Fibroblast of skin of back (primary cell): ENCODE measurements around the gene PXDN.
"Not testable (repeated sequence)": the region's sequence is repeated elsewhere in the genome, so short reads cannot be mapped to it uniquely, and the experiment has no call there.

Experiments
- DNase-seq: peaks from one replicate; pipeline ENCODE4 v3.0.0-alpha.2; 2013

Gene PXDN

GRCh38 chr2:1777156-1777555, 32.8 kb upstream of the PXDN start:
- DNase-seq = no peak

GRCh38 chr2:1775511-1776035, 31.3 kb upstream of the PXDN start:
- no peak for DNase-seq

GRCh38 chr2:1774929-1775328, 30.6 kb upstream of the PXDN start:
- DNase-seq = no peak

- DNase-seq = no peak
Observed at GRCh38 chr2:1773883-1774282, 29.6 kb upstream of the PXDN start.

GRCh38 chr2:1772471-1773267, 28.4 kb upstream of the PXDN start:
- peak; percentile 54 for DNase-seq

GRCh38 chr2:1771626-1772280, 27.4 kb upstream of the PXDN start:
- DNase-seq = no peak

- DNase-seq = no peak
Observed at GRCh38 chr2:1770566-1771380, 26.5 kb upstream of the PXDN start.

- DNase-seq = peak; percentile 46
Observed at GRCh38 chr2:1769703-1770422, 25.5 kb upstream of the PXDN start.

GRCh38 chr2:1767939-1768691, 23.8 kb upstream of the PXDN start:
- no peak for DNase-seq

GRCh38 chr2:1766851-1767811, 22.8 kb upstream of the PXDN start:
- DNase-seq = no peak

GRCh38 chr2:1766425-1766824, 22.1 kb upstream of the PXDN start:
- no peak for DNase-seq

- not testable (repeated sequence) for DNase-seq
Observed at GRCh38 chr2:1765201-1765600, 20.9 kb upstream of the PXDN start.

- DNase-seq = no peak
Observed at GRCh38 chr2:1759611-1759930, 15.3 kb upstream of the PXDN start.

GRCh38 chr2:1758774-1759610, 14.7 kb upstream of the PXDN start:
- no peak for DNase-seq

GRCh38 chr2:1758171-1758570, 13.9 kb upstream of the PXDN start:
- no peak for DNase-seq

- no peak for DNase-seq
Observed at GRCh38 chr2:1757567-1757966, 13.3 kb upstream of the PXDN start.

GRCh38 chr2:1757146-1757545, 12.8 kb upstream of the PXDN start:
- not testable (repeated sequence) for DNase-seq

- no peak for DNase-seq
Observed at GRCh38 chr2:1756456-1756855, 12.1 kb upstream of the PXDN start.

- peak; percentile 82 for DNase-seq
Observed at GRCh38 chr2:1755436-1756191, 11.3 kb upstream of the PXDN start.
